Keratinocyte (primary cell): ENCODE measurements around the gene HP.

Experiments
- EZH2 ChIP-seq: IDR thresholded peaks from one replicate; pipeline ENCODE4 v1.6.1; 2012; ENCODE audit warnings: inconsistent platforms, mild to moderate bottlenecking, low read length, moderate library complexity
- TF ChIP-seq, protein P1 (sequence below), 3 experiments: IDR thresholded peaks in 1 of 3; conservative IDR thresholded peaks in 1 of 3; optimal IDR thresholded peaks in 1 of 3; 2 replicates in 2 of 3; 3 replicates in 1 of 3; pipeline versions ENCODE3 to v1.5.1; 2011; ENCODE audit warnings: low read length in 3 of 3, mild to moderate bottlenecking in 3 of 3, moderate library complexity in 2 of 3, control low read depth in 1 of 3, inconsistent platforms in 1 of 3; ENCODE audit not compliant: insufficient read depth in 2 of 3; ENCODE audit errors: extremely low read depth in 1 of 3

DNA sequence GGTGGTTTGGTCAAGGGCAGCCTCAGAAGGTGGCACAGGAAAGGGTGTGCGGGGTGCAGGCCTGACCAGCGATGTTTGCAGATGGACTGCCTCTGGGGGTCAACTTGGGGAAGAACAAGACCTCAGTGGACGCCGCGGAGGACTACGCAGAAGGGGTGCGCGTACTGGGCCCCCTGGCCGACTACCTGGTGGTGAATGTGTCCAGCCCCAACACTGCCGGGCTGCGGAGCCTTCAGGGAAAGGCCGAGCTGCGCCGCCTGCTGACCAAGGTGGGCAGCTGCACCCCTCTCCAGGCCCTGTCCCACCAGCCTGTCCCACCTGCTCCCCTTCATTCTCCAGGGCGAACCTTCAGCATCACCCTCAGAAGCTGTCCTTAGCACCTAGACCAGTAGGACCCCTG is 33.3 kb upstream of the HP start:
- TF ChIP-seq, protein P1, sequence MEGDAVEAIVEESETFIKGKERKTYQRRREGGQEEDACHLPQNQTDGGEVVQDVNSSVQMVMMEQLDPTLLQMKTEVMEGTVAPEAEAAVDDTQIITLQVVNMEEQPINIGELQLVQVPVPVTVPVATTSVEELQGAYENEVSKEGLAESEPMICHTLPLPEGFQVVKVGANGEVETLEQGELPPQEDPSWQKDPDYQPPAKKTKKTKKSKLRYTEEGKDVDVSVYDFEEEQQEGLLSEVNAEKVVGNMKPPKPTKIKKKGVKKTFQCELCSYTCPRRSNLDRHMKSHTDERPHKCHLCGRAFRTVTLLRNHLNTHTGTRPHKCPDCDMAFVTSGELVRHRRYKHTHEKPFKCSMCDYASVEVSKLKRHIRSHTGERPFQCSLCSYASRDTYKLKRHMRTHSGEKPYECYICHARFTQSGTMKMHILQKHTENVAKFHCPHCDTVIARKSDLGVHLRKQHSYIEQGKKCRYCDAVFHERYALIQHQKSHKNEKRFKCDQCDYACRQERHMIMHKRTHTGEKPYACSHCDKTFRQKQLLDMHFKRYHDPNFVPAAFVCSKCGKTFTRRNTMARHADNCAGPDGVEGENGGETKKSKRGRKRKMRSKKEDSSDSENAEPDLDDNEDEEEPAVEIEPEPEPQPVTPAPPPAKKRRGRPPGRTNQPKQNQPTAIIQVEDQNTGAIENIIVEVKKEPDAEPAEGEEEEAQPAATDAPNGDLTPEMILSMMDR (optimal IDR thresholded peaks at IDR 0.05 in 1 of 3, IDR thresholded peaks at IDR 0.05 in 1 of 3, conservative IDR thresholded peaks at IDR 0.05 in 1 of 3; ENCODE audit: extremely low read depth in 1 of 3, insufficient read depth in 2 of 3, low read length in 3 of 3): no peak
- TF ChIP-seq EZH2: no peak
